Rectal smooth muscle tissue (tissue), 1 donor: ENCODE data around the gene TTBK2.
"Not testable (repeated sequence)": the region's sequence is repeated elsewhere in the genome, so short reads cannot be mapped to it uniquely, and the experiment has no call there.

Source experiments
- H3K27ac ChIP-seq: one replicate; pipeline ENCODE4 v1.7.0; 2013; ENCODE audit warnings: low read depth, low read length, inconsistent platforms
- H3K27me3 ChIP-seq: one replicate; pipeline ENCODE4 v1.7.0; 2013; ENCODE audit warnings: low read length; ENCODE audit not compliant: control insufficient read depth, insufficient read depth
- H3K36me3 ChIP-seq: one replicate; pipeline ENCODE4 v1.7.0; 2013; ENCODE audit warnings: low read length; ENCODE audit not compliant: control insufficient read depth, insufficient read depth
- H3K4me1 ChIP-seq: one replicate; pipeline ENCODE4 v1.7.0; 2013; ENCODE audit warnings: low read length; ENCODE audit not compliant: control insufficient read depth, insufficient read depth
- H3K4me3 ChIP-seq: one replicate; pipeline ENCODE4 v1.7.0; 2013; ENCODE audit warnings: low read length
- H3K9ac ChIP-seq: one replicate; pipeline ENCODE4 v1.7.0; 2013; ENCODE audit warnings: low read length

The TTBK2 gene

GRCh38 chr15:42891569-42891968 lies 29.0 kb downstream of the TTBK2 start:
- Histone ChIP-seq H3K27ac (no peak overlapping the region), H3K4me3 (no peak overlapping the region), H3K9ac (no peak overlapping the region), H3K36me3 (no peaks in the 10 kb centered on the region), H3K27me3 (no peaks in the 10 kb centered on the region), H3K4me1 (no peaks in the 10 kb centered on the region)

GRCh38 chr15:42890161-42890913 lies 30.2 kb downstream of the TTBK2 start:
- Histone ChIP-seq H3K4me3 (no peak overlapping the region), H3K36me3 (no peaks in the 10 kb centered on the region), H3K9ac (no peak overlapping the region), H3K4me1 (no peaks in the 10 kb centered on the region), H3K27me3 (no peaks in the 10 kb centered on the region), H3K27ac (no peak overlapping the region)

DNA sequence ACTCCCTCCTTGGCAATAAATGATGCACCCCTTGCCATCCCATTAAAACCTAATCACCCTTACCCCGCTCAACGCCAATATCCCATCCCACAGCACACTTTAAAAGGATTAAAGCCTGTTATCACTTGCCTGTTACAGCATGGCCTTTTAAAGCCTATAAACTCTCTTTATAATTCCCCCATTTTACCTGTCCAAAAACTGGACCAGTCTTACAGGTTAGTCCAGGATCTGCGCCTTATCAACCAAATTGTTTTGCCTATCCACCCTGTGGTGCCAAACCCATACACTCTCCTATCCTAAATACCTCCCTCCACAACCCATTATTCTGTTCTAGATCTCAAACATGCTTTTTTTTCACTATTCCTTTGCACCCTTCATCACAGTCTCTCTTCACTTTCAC lies 33.2 kb downstream of the TTBK2 start:
- not testable (repeated sequence) for H3K27me3 ChIP-seq, H3K9ac ChIP-seq, H3K4me1 ChIP-seq, H3K36me3 ChIP-seq, H3K4me3 ChIP-seq, H3K27ac ChIP-seq

- Histone ChIP-seq H3K27me3 (no peaks in the 10 kb centered on the region), H3K4me3 (no peak overlapping the region), H3K36me3 (no peaks in the 10 kb centered on the region), H3K9ac (no peak overlapping the region), H3K4me1 (no peaks in the 10 kb centered on the region), H3K27ac (no peak overlapping the region)
Measured at GRCh38 chr15:42880121-42880520, 40.5 kb downstream of the TTBK2 start.

GRCh38 chr15:42879443-42879842 lies 41.1 kb downstream of the TTBK2 start:
- Histone ChIP-seq H3K4me3 (no peak overlapping the region), H3K9ac (no peak overlapping the region), H3K36me3 (no peaks in the 10 kb centered on the region), H3K27ac (no peak overlapping the region), H3K4me1 (no peaks in the 10 kb centered on the region), H3K27me3 (no peaks in the 10 kb centered on the region)

- Histone ChIP-seq H3K27ac (no peak overlapping the region), H3K4me3 (no peak overlapping the region), H3K27me3 (no peaks in the 10 kb centered on the region), H3K9ac (no peak overlapping the region), H3K36me3 (no peaks in the 10 kb centered on the region), H3K4me1 (no peaks in the 10 kb centered on the region)
Measured at GRCh38 chr15:42876224-42876623, 44.4 kb downstream of the TTBK2 start.

DNA sequence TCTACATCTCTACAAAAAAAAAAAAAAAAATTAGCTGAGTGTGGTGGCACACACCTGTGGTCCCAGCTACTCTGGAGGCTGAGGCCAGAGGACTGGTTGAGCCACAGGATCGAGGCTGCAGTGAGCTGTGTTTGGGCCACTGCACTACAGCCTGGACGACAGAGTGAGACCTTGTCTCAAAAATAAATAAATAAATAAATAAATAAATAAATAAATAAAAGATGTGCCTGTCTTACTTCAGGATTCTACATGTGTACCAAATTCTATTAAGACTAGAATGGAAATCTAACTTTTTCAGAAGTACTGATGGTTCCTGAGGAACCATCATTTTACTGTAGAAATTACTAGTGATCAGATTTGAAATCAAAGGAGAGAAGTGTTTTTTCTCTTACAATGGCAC lies 51.9 kb downstream of the TTBK2 start:
- Histone ChIP-seq H3K4me1 (no peaks in the 10 kb centered on the region), H3K36me3 (no peaks in the 10 kb centered on the region), H3K27ac (no peak overlapping the region), H3K27me3 (no peaks in the 10 kb centered on the region), H3K4me3 (no peak overlapping the region), H3K9ac (no peak overlapping the region)

DNA sequence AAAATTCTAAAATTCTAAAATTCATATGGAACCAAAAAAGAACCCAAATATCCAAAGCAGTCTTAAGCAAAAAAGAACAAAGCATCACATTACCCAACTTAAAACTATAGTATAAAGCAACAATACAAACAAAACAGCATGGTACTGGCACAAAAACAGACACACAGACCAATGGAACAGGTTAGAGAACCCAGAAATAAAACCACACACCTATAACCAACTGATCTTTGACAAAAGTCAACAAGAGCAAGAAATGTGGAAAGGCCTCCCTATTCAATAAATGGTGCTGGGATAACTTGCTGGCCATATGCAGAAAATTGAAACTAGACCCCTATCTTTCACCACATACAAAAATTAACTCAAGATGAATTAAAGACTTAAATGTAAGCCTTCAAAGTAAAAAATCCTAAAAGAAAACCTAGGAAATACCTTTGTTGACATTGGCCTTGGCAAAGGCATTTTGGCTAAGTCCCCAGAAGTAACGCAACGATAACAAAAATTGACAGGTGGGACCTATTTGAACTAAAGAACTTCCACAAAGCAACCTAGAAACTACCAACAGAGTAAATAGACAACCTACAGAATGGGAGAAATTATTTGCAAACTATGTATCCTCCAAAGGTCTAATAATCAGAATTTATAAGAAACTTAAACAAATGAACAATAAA lies 56.9 kb downstream of the TTBK2 start:
- H3K27ac ChIP-seq: no peak overlapping the region

DNA sequence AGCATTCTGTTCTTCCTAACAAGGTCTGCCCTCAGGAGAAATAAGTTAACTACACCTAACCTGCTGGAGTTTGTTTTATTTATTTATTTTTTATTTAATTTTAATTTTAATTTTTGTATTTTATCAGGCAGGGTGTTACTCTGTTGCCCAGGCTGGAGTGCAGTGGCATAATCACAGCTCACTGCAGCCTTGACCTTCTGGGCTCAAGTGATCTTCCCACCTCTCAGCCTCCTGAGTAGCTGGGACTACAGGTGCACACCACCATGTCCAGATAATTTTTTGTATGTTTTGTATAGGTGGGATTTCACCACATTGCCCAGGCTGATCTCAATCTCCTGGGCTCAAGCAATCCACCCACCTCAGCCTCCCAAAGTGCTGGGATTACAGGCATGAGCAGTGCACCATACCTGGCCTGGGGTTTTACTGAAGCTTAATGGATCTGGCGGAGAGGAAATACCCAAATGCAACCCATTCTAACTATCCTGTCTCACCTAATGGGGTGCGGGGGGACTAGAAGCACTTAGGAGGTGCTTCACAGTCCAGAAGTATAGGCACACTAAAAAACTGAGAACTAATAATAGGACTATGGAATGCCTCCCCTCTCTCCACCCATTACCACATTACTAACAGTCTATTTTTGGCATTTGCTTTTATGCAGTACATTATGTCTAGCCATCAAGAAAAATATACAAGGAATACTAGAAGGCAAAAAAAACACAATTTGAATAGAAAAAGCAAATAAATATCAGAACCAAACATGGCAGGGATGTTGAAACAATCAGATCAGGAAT lies 61.4 kb downstream of the TTBK2 start:
- Histone ChIP-seq H3K4me1 (no peaks in the 10 kb centered on the region), H3K9ac (no peak overlapping the region), H3K4me3 (no peak overlapping the region), H3K27ac (no peak overlapping the region), H3K27me3 (no peaks in the 10 kb centered on the region), H3K36me3 (no peaks in the 10 kb centered on the region)

More for the DNA sequence above, 56.9 kb downstream of the TTBK2 start:
- Histone ChIP-seq H3K4me3 (no peak overlapping the region), H3K9ac (no peak overlapping the region), H3K36me3 (no peaks in the 10 kb centered on the region), H3K4me1 (no peaks in the 10 kb centered on the region), H3K27me3 (no peaks in the 10 kb centered on the region)

DNA sequence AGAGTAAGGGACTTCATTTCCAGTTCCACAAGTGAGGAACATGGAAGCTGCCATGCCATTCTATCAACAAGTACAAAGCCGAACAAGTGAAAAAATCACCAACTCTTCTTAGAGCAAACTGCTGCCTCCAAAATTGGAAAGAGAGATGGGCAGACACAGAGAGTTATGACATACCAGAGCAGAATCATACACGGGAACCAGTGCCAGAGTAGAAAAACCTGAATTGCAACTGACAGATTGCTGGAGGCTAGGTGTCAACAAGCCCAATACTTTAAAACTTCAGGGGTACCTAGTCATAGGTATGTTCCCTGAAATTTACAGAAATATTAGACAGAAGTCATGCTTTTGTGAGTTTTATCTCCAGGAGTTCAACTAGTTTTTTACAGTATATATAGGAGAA lies 62.0 kb downstream of the TTBK2 start:
- H3K27me3 ChIP-seq: no peaks in the 10 kb centered on the region
- H3K4me3 ChIP-seq: no peak overlapping the region
- H3K9ac ChIP-seq: no peak overlapping the region
- H3K27ac ChIP-seq: no peak overlapping the region
- H3K4me1 ChIP-seq: no peaks in the 10 kb centered on the region
- H3K36me3 ChIP-seq: no peaks in the 10 kb centered on the region

- H3K36me3 ChIP-seq: no peaks in the 10 kb centered on the region
- H3K9ac ChIP-seq: no peak overlapping the region
- no peaks in the 10 kb centered on the region for H3K4me1 ChIP-seq
- H3K4me3 ChIP-seq: no peak overlapping the region
- H3K27me3 ChIP-seq: no peaks in the 10 kb centered on the region
- H3K27ac ChIP-seq: no peak overlapping the region
Measured at GRCh38 chr15:42854576-42854975, 66.0 kb downstream of the TTBK2 start.

DNA sequence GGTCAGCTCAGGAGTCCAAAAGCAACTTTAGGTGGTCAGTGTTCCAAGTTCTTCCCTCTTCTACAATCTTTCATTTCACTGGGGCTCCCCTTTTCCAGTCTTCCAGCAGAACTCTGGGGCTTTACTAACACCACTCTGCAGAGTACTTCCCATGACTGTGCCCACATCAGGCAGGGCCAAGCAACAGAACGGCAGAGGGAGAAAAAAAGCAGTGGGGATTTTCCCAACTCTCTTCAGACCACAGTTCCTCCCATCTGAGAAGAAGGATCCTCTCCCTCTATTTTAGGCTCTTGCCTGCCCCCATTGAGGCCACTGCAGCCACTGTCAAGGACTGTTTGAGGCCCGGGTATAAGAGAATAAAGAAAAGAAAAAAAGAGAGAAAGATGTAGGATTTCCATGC lies 70.7 kb downstream of the TTBK2 start:
- H3K27ac ChIP-seq: no peak overlapping the region
- no peaks in the 10 kb centered on the region for H3K27me3 ChIP-seq
- no peak overlapping the region for H3K9ac ChIP-seq
- no peaks in the 10 kb centered on the region for H3K36me3 ChIP-seq
- no peak overlapping the region for H3K4me3 ChIP-seq
- H3K4me1 ChIP-seq: no peaks in the 10 kb centered on the region
